Panc1 (cell line): ENCODE results near the gene DOK7. TPM values are rescaled to one million over a fixed set of nuclear protein-coding genes. Genes with fewer than 3 reads are reported as not detected.

Source experiments
- ATAC-seq: fragments of 200-7000 bp; cut with Tn5 transposase; 2 replicates; pipeline ENCODE4 v1.9.1; 2020; ENCODE audit warnings: mild to moderate bottlenecking, moderate library complexity
- BruUV-seq: library from RNA; stranded (reverse); fragments of 400-500 nt; replicated peaks from 2 replicates; lab custom pipeline; 2021; lab: Mats Ljungman, UMichigan
- CTCF ChIA-PET: fragments of 300-600 bp; sonication (Branson Sonifier 250); formaldehyde crosslinking; loops from one replicate; lab custom pipeline; 2022; ENCODE audit warnings: antibody characterized with exemption; lab: Charles Lee
- POLR2A ChIA-PET: fragments of 300-600 bp; sonication (Branson Sonifier 250); formaldehyde crosslinking; loops from one replicate; lab custom pipeline; 2022; ENCODE audit warnings: antibody characterized with exemption; lab: Charles Lee
- DNase-seq: peaks from one replicate; pipeline ENCODE4 v3.0.0-alpha.2; 2010; ENCODE audit warnings: low read depth, low spot score
- H3K27ac ChIP-seq: 2 replicates; pipeline ENCODE4 v1.5.1; 2011; ENCODE audit warnings: mild to moderate bottlenecking, low read length, inconsistent platforms
- H3K27me3 ChIP-seq: fragments of 200-500 bp; sonication (Bioruptor generic); 2 replicates; pipeline ENCODE4 v1.6.0; 2014; ENCODE audit warnings: low read length, inconsistent platforms; ENCODE audit not compliant: control insufficient read depth, insufficient read depth
- H3K36me3 ChIP-seq: fragments of 200-500 bp; sonication (Bioruptor generic); 2 replicates; pipeline ENCODE4 v1.5.1; 2014; ENCODE audit warnings: inconsistent platforms, mild to moderate bottlenecking, low read length, moderate library complexity; ENCODE audit not compliant: control insufficient read depth, insufficient read depth
- H3K4me1 ChIP-seq: 2 replicates; pipeline ENCODE4 v1.5.1; 2011; ENCODE audit warnings: inconsistent platforms, mild to moderate bottlenecking, low read length, moderate library complexity; ENCODE audit not compliant: control insufficient read depth, insufficient read depth
- H3K4me3 ChIP-seq, 2 experiments: 2 replicates each; pipeline ENCODE4 v1.5.1; 2011 to 2012; ENCODE audit warnings: low read depth in 2 of 2, low read length in 2 of 2, mild to moderate bottlenecking in 2 of 2, inconsistent platforms in 1 of 2, moderate library complexity in 1 of 2
- H3K9me3 ChIP-seq: fragments of 200-500 bp; sonication (Bioruptor generic); 2 replicates; pipeline ENCODE4 v1.5.1; 2014; ENCODE audit warnings: low read depth, mild to moderate bottlenecking, inconsistent platforms, low read length, moderate library complexity; ENCODE audit not compliant: control insufficient read depth, insufficient read depth
- CTCF ChIP-seq: fragments of 450-650 bp; IDR thresholded peaks from 2 replicates; pipeline ENCODE4 v1.5.1; 2017; ENCODE audit warnings: mild to moderate bottlenecking
- POLR2AphosphoS5 ChIP-seq: IDR thresholded peaks from 2 replicates; pipeline ENCODE4 v1.6.1; 2012; ENCODE audit warnings: mild to moderate bottlenecking, low read depth, low read length, moderate library complexity
- REST ChIP-seq, 2 experiments: IDR thresholded peaks; 2 replicates each; pipeline ENCODE4 v1.6.1; 2011 to 2012; ENCODE audit warnings: low read depth in 2 of 2, control low read depth in 1 of 2, low read length in 1 of 2, mild to moderate bottlenecking in 1 of 2, moderate library complexity in 1 of 2; ENCODE audit not compliant: insufficient read depth in 1 of 2
- SIN3A ChIP-seq: IDR thresholded peaks from 2 replicates; pipeline ENCODE4 v1.6.1; 2012; ENCODE audit warnings: low read depth, mild to moderate bottlenecking, low read length, moderate library complexity, borderline replicate concordance; ENCODE audit not compliant: insufficient read depth
- TCF7L2 ChIP-seq: IDR thresholded peaks from 2 replicates; pipeline ENCODE4 v1.6.1; 2011; ENCODE audit warnings: mild to moderate bottlenecking, low read depth, low read length, inconsistent platforms
- in situ Hi-C: cut with HindIII; loops from 2 replicates; pipeline ENCODE4 v1.10.0; 2016; ENCODE audit warnings: low sequenced_read_pairs, low pct_unique_long_range_greater_than_20kb
- intact Hi-C: fragments of 100-400 bp; cut with micrococcal nuclease; formaldehyde crosslinking; loops from one replicate; pipeline ENCODE4 v1.10.0; 2022; ENCODE audit not compliant: unreplicated experiment
- total RNA-seq: library from RNA; stranded (reverse); gene quantifications from one replicate; pipeline ENCODE4 v1.2.1, GENCODE V29; 2021; ENCODE audit not compliant: unreplicated experiment

DOK7 gene
- total RNA-seq, 1 experiment from 2014 or later: 2.4 TPM

DNA sequence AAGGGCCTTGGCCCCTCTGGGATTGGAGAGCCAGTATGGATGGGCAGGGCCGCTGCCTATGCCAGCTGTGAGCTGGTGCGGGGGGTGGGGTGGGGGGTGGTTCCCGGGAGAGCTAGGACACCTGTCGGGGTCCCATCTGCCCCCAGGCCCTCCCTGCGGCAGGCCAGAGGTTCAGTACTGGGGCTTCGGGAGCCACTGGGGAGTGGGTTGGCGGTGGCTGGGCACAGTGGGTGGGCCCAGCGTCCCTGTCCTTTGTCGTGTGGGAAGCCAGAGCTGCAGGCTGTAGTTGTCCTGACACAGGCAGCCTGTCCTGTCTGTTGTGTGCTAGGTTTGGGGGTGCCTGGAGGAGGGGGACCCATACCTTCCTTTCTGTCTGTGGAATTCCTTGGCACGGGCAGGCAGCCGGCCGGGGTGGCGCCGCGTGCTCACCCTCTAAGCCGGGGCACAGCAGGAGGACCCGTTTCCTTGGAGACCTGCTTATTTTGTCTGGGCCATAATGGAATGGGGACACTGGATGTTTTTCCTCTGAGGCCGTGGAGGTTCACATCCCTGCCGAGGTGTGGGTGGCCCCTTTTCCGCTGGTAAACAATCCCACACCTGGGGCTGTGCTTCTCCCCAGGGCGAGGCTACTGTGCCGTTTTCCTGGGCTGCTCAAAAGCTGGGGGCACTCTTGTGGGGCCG lies 14.8 kb downstream of the DOK7 start:
- Histone ChIP-seq H3K27me3 (no peaks in the 10 kb centered on the region), H3K4me1 (no peaks in the 10 kb centered on the region; the same call in 1 of the 2 replicates), H3K4me3 (no peak overlapping the region), H3K27ac (no peak overlapping the region), H3K36me3 (no peaks in the 10 kb centered on the region), H3K9me3 (no peaks in the 10 kb centered on the region)
- no peak for ATAC-seq
- POLR2A ChIA-PET: no interaction called here
- CTCF ChIA-PET: interaction anchor here (0.5 kb wide), 1 partner anchor 186 kb away, joined by 10 read pairs; no protein-coding TSS in a partner anchor
- intact Hi-C loops (no loop called here), in situ Hi-C loops (no loop called here)
- DNase-seq: no peak
- BruUV-seq: no TSS peak
- TF ChIP-seq SIN3A (no peak), POLR2AphosphoS5 (no peak), CTCF (no peak), REST (IDR thresholded peaks at IDR 0.05; ENCODE audit: insufficient read depth in 1 of 2, low read depth in 2 of 2, low read length in 1 of 2) (no peak), TCF7L2 (no peak)

- no peaks in the 10 kb centered on the region for H3K27me3 ChIP-seq
- no peaks in the 10 kb centered on the region for H3K36me3 ChIP-seq
- BruUV-seq: no TSS peak
- H3K4me1 ChIP-seq: no peaks in the 10 kb centered on the region; the same call in 1 of the 2 replicates
- no peak overlapping the region for H3K27ac ChIP-seq
- ChIA-PET POLR2A (no interaction called here), CTCF (interaction anchor here (0.5 kb wide), 1 partner anchor 187 kb away, joined by 10 read pairs; no protein-coding TSS in a partner anchor)
- no peaks in the 10 kb centered on the region for H3K9me3 ChIP-seq
- intact Hi-C loops: no loop called here
- in situ Hi-C loops: no loop called here
- ATAC-seq (no peak), DNase-seq (no peak)
- no peak overlapping the region for H3K4me3 ChIP-seq
- no peak for TF ChIP-seq POLR2AphosphoS5
- no peak for TF ChIP-seq SIN3A
- TF ChIP-seq REST (IDR thresholded peaks at IDR 0.05; ENCODE audit: insufficient read depth in 1 of 2, low read depth in 2 of 2, low read length in 1 of 2): no peak
- TF ChIP-seq CTCF: no peak
- no peak for TF ChIP-seq TCF7L2
Observed at GRCh38 chr4:3478446-3479357, 15.6 kb downstream of the DOK7 start.
